ENCODE data around the gene SETD1A. TPM values are rescaled to one million over a fixed set of nuclear protein-coding genes. Genes with fewer than 3 reads are reported as not detected.

SETD1A gene
- 9.0 TPM for total RNA-seq

DNA sequence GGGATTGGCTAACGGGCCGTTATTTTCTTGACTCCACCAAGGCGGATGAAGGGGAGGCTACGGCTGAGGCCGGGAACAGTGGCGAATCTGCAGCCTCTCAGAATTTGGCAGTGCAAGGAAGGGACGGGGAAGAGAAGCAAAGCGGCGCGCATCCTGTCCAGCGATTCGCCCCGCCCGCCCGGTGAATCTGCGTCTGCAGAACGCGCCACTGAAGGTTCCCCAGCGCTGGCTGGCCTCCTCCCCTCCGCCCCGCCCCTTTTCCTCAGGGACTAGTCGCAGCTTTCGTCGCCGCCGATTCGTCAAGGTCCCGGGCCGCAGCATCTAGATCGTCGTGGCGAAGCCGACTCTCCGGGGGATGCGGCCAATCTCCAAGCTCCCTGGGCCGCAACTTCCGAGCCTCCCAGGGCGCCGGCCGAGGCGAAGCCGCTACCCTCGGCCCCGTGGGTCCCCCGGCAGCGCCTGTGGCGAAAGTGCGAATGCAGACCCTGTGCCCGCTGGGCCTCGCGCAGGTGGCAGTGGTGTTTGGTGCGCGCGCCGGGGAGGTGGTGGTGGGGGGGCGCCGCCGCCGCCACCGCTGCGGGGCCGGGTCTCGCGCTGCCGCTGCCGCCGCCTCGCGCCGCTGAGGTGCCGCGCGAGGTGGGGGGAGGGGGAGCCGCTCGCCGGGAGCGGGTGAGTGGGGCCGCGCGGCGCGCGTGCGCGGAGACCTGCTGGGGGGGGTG lies at the start of gene SETD1A:
TSS of gene SETD1A (plus strand) at position 299 of the 719 bp plus-strand sequence. CDS start 978 bp downstream, outside the sequence.

DNA sequence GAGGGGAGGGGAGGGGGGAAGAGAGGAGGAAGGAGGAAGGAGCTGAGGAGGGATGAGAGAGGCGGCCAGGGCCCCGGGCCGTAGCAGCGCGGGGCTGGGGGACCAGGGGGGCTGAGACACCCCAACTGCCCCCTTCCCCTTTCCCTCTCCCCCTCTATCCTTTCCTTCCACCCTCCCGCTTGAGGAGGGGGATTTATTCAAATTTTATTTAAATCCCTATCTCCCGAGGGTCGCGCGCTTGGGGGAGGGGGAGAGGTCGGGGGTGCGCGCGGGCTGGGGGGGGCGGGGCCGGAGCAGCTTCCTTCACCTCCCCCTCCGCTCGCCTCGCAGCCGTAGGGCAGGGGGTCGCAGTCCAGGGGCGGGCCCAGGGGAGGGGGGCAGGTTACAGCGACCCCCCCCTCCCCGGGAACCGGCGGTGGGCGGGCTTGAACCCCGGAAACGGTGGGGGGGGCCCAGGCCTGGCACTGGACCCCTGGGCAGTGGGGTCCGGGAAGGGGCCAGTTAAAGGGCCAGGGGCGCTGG lies 33.9 kb upstream of the SETD1A start, which contains the start of gene FBXL19:
TSS of gene FBXL19 (plus strand) at position 19 of the 522 bp plus-strand sequence. CDS start 2,183 bp downstream, outside the sequence.

DNA sequence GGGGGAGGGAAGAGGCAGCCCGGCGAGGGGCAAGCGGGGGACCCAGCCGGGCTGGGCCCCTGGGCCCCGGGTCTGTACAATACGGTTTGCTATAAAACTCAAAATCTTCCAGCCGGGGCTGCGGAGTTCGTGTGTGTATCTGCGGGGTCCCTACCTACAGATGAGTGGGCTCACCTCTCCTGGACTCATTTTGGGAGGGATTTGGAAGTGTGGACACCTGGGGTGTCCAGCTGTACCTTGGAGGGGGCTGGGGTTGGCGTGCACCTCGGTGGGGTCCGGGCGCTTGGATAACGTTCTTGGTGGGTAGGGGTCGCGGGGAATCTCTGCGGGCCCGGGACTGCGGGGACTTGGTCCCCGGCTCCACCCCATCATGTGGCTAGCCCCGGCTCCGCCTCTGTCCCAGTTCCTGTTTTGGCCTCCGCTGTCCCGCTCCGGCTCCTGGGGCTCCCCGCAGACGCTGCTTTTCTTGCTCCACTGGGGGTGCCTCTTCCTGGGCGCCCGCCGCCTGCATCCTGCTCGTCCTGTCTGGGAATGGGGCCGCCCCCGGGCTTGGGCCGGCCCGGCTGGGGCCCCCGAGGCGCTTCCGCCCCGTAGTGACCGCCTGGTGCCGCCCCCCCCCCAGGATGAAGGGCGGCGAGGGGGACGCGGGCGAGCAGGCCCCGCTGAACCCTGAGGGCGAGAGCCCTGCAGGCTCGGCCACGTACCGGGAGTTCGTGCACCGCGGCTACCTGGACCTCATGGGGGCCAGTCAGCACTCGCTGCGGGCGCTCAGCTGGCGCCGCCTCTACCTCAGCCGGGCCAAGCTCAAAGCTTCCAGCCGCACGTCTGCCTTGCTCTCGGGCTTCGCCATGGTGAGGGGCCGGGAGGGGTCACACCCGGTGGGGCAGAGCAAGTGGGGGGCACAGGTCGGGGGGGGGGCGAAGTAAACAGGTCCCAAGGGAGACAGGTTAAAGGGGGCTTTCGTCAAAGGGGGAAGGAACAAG lies 8.6 kb upstream of the SETD1A start, which contains the start of gene ORAI3:
TSS of gene ORAI3 (plus strand) at position 402 of the 983 bp plus-strand sequence. CDS start at position 624, 222 bp downstream.

DNA sequence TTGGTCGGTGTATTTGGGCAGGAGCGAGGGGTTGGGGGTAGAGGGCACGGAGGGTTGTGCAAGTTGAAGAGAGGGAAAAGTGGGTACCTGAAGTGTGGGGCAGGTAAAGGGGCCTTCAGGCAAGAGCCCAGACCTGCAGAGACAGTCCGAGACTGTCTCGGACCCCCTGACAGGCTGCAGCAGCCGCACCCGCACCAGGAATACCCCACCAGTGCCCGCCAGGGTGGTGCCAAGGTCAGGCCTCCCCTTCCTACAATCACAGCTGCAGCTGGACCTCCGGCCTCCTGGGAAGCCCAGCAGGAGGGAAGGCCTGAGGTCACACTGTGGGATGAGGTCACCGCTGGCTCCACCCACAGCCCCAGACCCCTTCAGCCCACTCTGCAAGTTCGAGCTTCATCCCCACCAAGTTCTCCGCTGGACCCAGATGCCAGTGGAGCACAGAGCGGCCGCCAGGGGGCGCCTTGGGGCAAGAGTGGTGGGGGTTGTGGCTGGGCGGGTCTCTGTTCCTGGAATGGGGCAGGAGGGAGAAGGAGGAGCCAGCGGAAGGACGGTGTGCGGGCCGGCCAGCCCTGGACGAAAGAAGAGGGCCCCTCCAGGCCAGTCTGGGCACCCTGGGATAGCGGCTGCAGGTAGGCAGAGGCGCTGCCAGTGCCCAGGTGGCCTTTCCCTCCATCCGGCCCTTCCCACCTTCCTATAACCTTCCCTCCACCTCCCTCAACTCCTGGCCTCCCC lies 27.3 kb downstream of the SETD1A start, which contains the start of gene HSD3B7:
TSS of gene HSD3B7 (plus strand) at position 539 of the 732 bp plus-strand sequence. CDS start 452 bp downstream, outside the sequence.

DNA sequence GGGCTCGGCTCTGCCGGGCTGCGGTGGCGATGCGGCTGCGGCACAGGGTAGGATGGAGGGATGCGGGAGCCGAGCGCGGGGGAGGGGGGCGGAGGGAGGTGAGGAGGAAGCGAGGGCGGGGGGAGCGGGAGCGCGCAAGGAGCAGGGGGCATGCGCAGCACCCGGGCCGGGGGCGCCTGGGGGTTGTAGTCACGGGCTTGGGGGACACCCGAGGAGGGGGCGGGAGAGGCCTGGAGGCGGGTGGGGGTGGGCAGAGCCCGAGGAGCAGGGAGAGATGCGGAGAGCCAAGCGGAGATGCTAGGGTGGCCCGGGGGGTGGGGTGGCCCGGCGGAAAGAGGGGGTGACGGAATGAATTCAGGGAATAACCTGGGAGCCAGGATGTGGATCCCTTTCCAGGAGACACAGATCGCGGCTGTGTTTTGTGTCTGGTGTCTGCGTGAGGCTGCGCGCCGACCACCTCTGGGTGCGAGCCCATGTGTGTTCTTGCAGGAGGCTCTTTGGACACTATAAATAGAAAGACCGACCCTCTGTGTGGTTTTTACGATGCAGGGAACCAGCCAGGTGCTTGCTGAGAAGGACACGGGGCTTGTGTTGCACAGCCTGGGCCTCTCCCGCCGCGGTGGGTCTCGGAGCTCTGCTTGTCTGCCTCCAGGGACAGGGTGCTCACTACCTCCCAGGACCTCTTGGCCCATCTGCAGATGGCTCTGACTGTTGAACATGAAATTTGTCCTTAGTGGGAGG lies 53.2 kb downstream of the SETD1A start, which contains the start of gene STX1B:
TSS of gene STX1B (minus strand) at position 54 of the 741 bp plus-strand sequence. CDS start 242 bp downstream, outside the sequence.

DNA sequence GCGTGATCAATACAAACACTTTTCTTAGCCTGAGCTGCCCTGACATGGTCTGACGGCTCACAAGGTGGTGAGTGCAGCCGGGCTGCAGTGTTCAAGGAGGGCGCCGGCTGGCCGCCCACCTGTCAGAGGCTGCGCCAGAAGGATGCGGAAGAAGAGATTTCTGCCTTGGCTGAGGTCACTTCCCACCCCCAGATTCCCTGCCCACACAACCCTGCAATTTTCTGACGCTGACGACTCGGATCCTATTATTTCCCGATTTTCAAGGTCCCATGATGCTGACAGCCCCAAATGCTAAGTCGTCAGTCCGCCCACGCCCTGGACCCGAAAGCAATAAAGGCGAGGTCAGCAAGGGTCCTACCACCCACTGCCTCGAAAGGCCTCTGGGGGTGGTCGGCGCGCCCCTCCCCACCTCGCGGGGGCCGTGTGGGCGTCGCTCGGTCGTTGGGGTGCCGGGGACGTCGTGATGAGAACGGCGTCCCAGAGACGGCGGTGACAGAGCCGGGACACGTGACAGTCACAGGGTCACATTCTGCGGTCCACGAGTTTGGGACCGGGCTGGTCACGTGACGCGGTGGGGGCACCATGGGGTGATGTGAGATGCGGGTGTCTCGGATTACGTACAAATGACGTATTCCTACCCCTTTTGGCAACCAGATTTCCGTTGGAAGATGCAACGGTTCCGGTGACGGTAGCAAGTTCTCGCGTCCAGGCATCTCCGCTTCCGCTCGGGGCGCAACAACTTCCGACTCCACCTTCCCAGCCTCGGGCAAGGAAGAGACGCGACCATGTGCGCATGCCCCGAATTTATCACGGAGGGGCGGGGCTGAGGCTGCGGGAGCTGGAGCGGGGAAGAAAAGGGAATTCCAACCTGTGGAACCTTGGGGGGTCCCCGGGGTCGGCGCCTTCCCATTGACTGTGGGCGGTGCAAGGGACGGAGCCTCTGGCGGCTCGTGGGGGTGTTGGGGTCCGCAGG lies 75.5 kb downstream of the SETD1A start, which contains the start of gene STX4:
TSS of gene STX4 (plus strand) at position 823 of the 973 bp plus-strand sequence. CDS start 248 bp downstream, outside the sequence.

Other genes starting within 250 kb of the SETD1A start
- gene PHKG2, start 209.3 kb upstream of the SETD1A start, total RNA-seq = 10.8 TPM
- gene CFAP119, start 195.7 kb upstream of the SETD1A start, total RNA-seq = 4.6 TPM
- 148 TPM for gene RNF40, start 195.4 kb upstream of the SETD1A start, total RNA-seq
- 18.8 TPM for gene ZNF629, start 170.5 kb upstream of the SETD1A start, total RNA-seq
- gene BCL7C, start 63.7 kb upstream of the SETD1A start, total RNA-seq = 34.7 TPM
- gene CTF1, start 61.1 kb upstream of the SETD1A start, total RNA-seq = 1.6 TPM
- gene FBXL19, start 34.2 kb upstream of the SETD1A start, total RNA-seq = 23.4 TPM
- gene ORAI3, start 8.7 kb upstream of the SETD1A start, total RNA-seq = 17.2 TPM
- gene HSD3B7, start 27.5 kb downstream of the SETD1A start, total RNA-seq = 8.4 TPM
- gene STX1B, start 52.9 kb downstream of the SETD1A start, total RNA-seq = 9.1 TPM
- gene STX4, start 75.8 kb downstream of the SETD1A start, total RNA-seq = 30.6 TPM
- gene ZNF668, start 116.5 kb downstream of the SETD1A start, total RNA-seq = 5.4 TPM
- gene ZNF646, start 116.7 kb downstream of the SETD1A start, total RNA-seq = 18.0 TPM
- 4.1 TPM for gene PRSS53, start 131.2 kb downstream of the SETD1A start, total RNA-seq
- 66.6 TPM for gene VKORC1, start 137.0 kb downstream of the SETD1A start, total RNA-seq
- 21.9 TPM for gene BCKDK, start 150.6 kb downstream of the SETD1A start, total RNA-seq
- 56.6 TPM for gene KAT8, start 159.9 kb downstream of the SETD1A start, total RNA-seq
- 6.2 TPM for gene PRSS8, start 178.0 kb downstream of the SETD1A start, total RNA-seq
- not detected for gene PRSS36, start 192.3 kb downstream of the SETD1A start, total RNA-seq
- gene FUS, start 222.4 kb downstream of the SETD1A start, total RNA-seq = 155 TPM
- gene PYCARD, start 245.0 kb downstream of the SETD1A start, total RNA-seq = 8.5 TPM

Measured in camera-type eye (tissue), 1 donor.